Neuronal stem cell (in vitro differentiated cells): ENCODE results near the gene PCGF1.

Source experiments
- DNase-seq: peaks from one replicate; pipeline ENCODE4 v3.0.0-alpha.2; 2013; ENCODE audit warnings: low spot score
- H2AFZ ChIP-seq: one replicate; pipeline ENCODE4 v1.6.1; 2013; ENCODE audit warnings: mild to moderate bottlenecking, low read length, inconsistent platforms
- H2AK5ac ChIP-seq: 2 replicates; pipeline ENCODE4 v1.6.1; 2013; ENCODE audit warnings: low read depth, mild to moderate bottlenecking, inconsistent platforms, low read length, moderate library complexity, mixed read lengths
- H2BK120ac ChIP-seq: 2 replicates; pipeline ENCODE4 v1.6.1; 2013; ENCODE audit warnings: low read depth, mild to moderate bottlenecking, inconsistent platforms, low read length, moderate library complexity, mixed read lengths
- H2BK12ac ChIP-seq: one replicate; pipeline ENCODE4 v1.6.1; 2013; ENCODE audit warnings: low read length, inconsistent platforms
- H2BK15ac ChIP-seq: 2 replicates; pipeline ENCODE4 v1.6.1; 2013; ENCODE audit warnings: mild to moderate bottlenecking, low read length, inconsistent platforms, mixed read lengths
- H2BK5ac ChIP-seq: one replicate; pipeline ENCODE4 v1.6.1; 2013; ENCODE audit warnings: inconsistent platforms, mild to moderate bottlenecking, low read length, moderate library complexity
- H3K14ac ChIP-seq: one replicate; pipeline ENCODE4 v1.6.1; 2013; ENCODE audit warnings: low read length, inconsistent platforms
- H3K18ac ChIP-seq: 2 replicates; pipeline ENCODE4 v1.6.1; 2013; ENCODE audit warnings: low read length, inconsistent platforms
- H3K23ac ChIP-seq: 2 replicates; pipeline ENCODE4 v1.6.1; 2013; ENCODE audit warnings: low read depth, mild to moderate bottlenecking, mixed read lengths, low read length, inconsistent platforms; ENCODE audit not compliant: poor library complexity
- H3K27ac ChIP-seq: replicated peaks from 3 replicates; pipeline ENCODE4 v1.5.1; 2013; ENCODE audit warnings: low read length, inconsistent platforms
- H3K27me3 ChIP-seq, 3 experiments: 2 replicates each; pipeline ENCODE4 v1.6.1; 2013; ENCODE audit warnings: low read length in 3 of 3, mild to moderate bottlenecking in 2 of 3, inconsistent platforms in 1 of 3, low read depth in 1 of 3, mixed read lengths in 1 of 3, moderate library complexity in 1 of 3; ENCODE audit not compliant: control insufficient read depth in 3 of 3, insufficient read depth in 3 of 3
- H3K36me3 ChIP-seq, 2 donors: replicated peaks in 1 of 2; 2 replicates each; pipeline ENCODE4 v1.6.1; 2013; ENCODE audit warnings: low read length in 2 of 2; ENCODE audit not compliant: control insufficient read depth in 2 of 2, insufficient read depth in 2 of 2
- H3K4ac ChIP-seq: 2 replicates; pipeline ENCODE4 v1.6.1; 2013; ENCODE audit warnings: inconsistent platforms, mild to moderate bottlenecking, low read length, moderate library complexity
- H3K4me1 ChIP-seq, 2 donors: 1 replicate in 1 of 2; 2 replicates in 1 of 2; pipeline ENCODE4 v1.6.1; 2013; ENCODE audit warnings: low read length in 2 of 2, low read depth in 1 of 2; ENCODE audit not compliant: control insufficient read depth in 2 of 2, insufficient read depth in 1 of 2
- H3K4me2 ChIP-seq: one replicate; pipeline ENCODE4 v1.6.1; 2013; ENCODE audit warnings: mild to moderate bottlenecking, low read length, inconsistent platforms; ENCODE audit not compliant: insufficient read depth, poor library complexity, severe bottlenecking
- H3K4me3 ChIP-seq, 2 donors: 2 replicates each; pipeline ENCODE4 v1.5.1; 2013; ENCODE audit warnings: low read length in 2 of 2, mild to moderate bottlenecking in 2 of 2, inconsistent platforms in 1 of 2, moderate library complexity in 1 of 2
- H3K79me1 ChIP-seq: one replicate; pipeline ENCODE4 v1.6.1; 2013; ENCODE audit warnings: low read depth, mild to moderate bottlenecking, inconsistent platforms, low read length, moderate library complexity
- H3K9ac ChIP-seq: one replicate; pipeline ENCODE4 v1.6.1; 2013; ENCODE audit warnings: mild to moderate bottlenecking, low read depth, low read length, inconsistent platforms; ENCODE audit not compliant: poor library complexity
- H3K9me3 ChIP-seq, 2 donors: replicated peaks in 1 of 2; 2 replicates each; pipeline versions ENCODE3 to v1.6.1; 2013; ENCODE audit warnings: low read length in 2 of 2, mild to moderate bottlenecking in 2 of 2, inconsistent platforms in 1 of 2, low read depth in 1 of 2, mixed read lengths in 1 of 2, moderate library complexity in 1 of 2; ENCODE audit not compliant: control insufficient read depth in 2 of 2, insufficient read depth in 1 of 2
- H4K8ac ChIP-seq: one replicate; pipeline ENCODE4 v1.6.1; 2013; ENCODE audit warnings: low read depth, mild to moderate bottlenecking, inconsistent platforms, low read length, moderate library complexity
- H4K91ac ChIP-seq: one replicate; pipeline ENCODE4 v1.6.1; 2013; ENCODE audit warnings: low read length, low read depth, mild to moderate bottlenecking, inconsistent platforms; ENCODE audit not compliant: poor library complexity
- WGBS, 2 donors: extraction: QIAGEN DNeasy Blood & Tissue Kit; methylation state at CpG; one replicate each; pipeline ENCODE4 v1.1.7; 2013; ENCODE audit warnings: missing lambda C conversion rate in 2 of 2, mixed read lengths in 1 of 2; ENCODE audit not compliant: insufficient read length in 2 of 2, insufficient replicate concordance in 1 of 2; ENCODE audit errors: extremely low coverage in 2 of 2; 5-methylcytosine and 5-hydroxymethylcytosine counted together

The PCGF1 gene

GRCh38 chr2:74498500-74499266 is 8.8 kb downstream of the PCGF1 start:
- H3K4me1 ChIP-seq = peaks cover 16 to 21% of the 10 kb centered on the region in 2 donors
- H3K79me1 ChIP-seq = no peaks in the 10 kb centered on the region
- DNase-seq = no peak
- peaks cover 3 to 9% of the 10 kb centered on the region in 2 donors for H3K36me3 ChIP-seq
- peak overlapping the region; percentile 82 for H3K4me2 ChIP-seq
- H3K14ac ChIP-seq = no peak overlapping the region
- peak overlapping the region; percentile 37 for H2BK15ac ChIP-seq
- H4K8ac ChIP-seq = no peak overlapping the region
- H4K91ac ChIP-seq = peak overlapping the region; percentile 28
- H2AFZ ChIP-seq = peak overlapping the region; percentile 85
- H2BK12ac ChIP-seq = no peak overlapping the region
- H2BK120ac ChIP-seq = peak overlapping the region; percentile 49
- H2AK5ac ChIP-seq = peak overlapping the region; percentile 89
- H3K23ac ChIP-seq = peak overlapping the region; percentile 99
- H3K4ac ChIP-seq = no peak overlapping the region
- H3K18ac ChIP-seq = peak overlapping the region; percentile 83
- H3K27ac ChIP-seq = no peak overlapping the region
- peak overlapping the region; percentile 77 for H3K9ac ChIP-seq
- WGBS, 2 donors = no CpG with 5 or more reads among the region's 41 CpGs
- no peak overlapping the region for H2BK5ac ChIP-seq
- H3K9me3 ChIP-seq = no peaks in the 10 kb centered on the region
- H3K4me3 ChIP-seq = peak overlapping the region; percentile 41 to 64
- peaks cover 52 to 82% (median 77%) of the 10 kb centered on the region in 3 experiments for H3K27me3 ChIP-seq

DNA sequence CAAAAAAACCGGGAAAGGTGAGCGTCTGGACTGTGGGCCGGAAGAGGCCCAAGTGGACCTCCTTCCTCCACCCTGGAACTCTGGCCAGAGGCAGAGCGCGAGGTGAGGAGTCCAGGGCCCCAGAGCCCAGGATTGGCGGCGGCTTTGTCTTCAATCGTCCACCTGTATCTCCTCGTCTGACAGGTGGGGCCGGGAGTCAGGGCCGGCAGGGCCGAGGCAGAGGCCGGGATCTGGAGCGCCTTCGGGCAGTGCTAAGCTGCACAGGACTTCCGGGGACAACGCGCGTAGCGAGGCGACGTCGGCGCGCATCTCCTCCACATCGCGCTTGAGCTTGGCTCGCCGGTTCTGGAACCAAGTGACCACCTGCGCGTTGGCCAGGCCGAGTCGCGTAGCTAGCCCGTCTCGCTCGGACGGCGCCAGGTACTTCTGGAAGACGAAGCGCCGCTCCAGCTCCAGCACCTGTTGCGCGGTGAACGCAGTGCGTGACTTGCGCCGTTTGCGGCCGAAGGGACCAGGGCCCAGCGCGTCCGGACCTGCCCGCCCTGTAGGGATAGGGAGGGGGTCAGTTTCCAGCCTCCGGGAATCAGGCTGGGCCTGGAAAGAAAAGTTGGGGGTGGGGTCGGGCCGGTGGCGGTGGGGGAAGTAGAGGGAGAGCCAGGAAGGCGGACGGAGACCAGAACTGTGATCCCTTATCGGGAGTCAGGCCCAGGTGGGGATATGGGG is 9.6 kb downstream of the PCGF1 start:
- Histone ChIP-seq H3K4me3 (peak overlapping the region; percentile 41 to 74), H3K14ac (peak overlapping the region; percentile 58), H2AK5ac (peak overlapping the region; percentile 89), H3K23ac (peak overlapping the region; percentile 99), H2AFZ (peak overlapping the region; percentile 85), H3K4me1 (peaks cover 16 to 18% of the 10 kb centered on the region in 2 donors), H3K9ac (peak overlapping the region; percentile 85), H3K4ac (peak overlapping the region; percentile 24), H2BK12ac (no peak overlapping the region), H3K27me3 (peaks cover 52 to 75% (median 69%) of the 10 kb centered on the region in 3 experiments), H4K91ac (peak overlapping the region; percentile 28), H3K27ac (no peak overlapping the region), H2BK15ac (peak overlapping the region; percentile 34), H2BK120ac (peak overlapping the region; percentile 49), H2BK5ac (no peak overlapping the region), H3K9me3 (no peaks in the 10 kb centered on the region), H3K4me2 (peak overlapping the region; percentile 82), H3K79me1 (no peaks in the 10 kb centered on the region), H3K36me3 (peaks cover 7 to 16% of the 10 kb centered on the region in 2 donors), H4K8ac (peak overlapping the region; percentile 66), H3K18ac (peak overlapping the region; percentile 88)
- no peak for DNase-seq
- no CpG with 5 or more reads among the region's 61 CpGs for WGBS, 2 donors

DNA sequence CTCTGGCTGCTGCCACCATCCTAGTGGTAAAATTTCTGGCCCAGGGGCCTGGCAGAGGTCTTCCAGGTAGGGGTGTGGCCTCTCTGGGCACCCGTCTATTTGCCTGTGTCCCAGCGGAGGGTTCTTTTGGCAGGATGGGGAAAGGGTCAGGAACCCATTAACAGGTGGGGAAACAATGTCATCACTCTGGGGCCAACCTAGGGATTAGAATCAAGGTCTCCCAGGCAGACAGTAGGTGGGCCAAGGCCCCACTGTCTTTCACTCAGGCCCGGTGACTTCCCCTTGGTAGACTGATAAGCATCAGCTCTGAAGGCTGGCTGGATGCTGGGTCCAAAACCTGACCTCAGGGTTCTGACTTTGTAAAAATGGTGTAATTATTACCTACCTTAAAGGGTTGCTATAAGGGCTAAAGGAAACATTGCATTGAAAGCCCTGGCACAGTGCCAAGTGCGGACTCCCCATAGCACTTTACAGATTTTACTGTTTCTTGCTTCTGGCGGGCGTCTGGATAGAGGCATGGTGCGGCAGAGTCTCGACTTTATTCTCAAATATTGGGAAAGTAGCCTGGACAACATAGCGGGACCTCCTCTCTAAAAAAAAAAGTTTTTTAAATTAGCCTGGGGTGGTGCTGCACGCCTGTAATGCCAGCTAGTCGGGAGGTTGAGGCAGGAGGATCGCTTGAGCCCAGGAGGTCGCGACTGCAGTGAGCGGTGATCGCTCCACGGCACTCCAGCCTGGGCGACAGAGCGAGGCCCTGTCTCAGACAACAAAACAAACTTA is 10.3 kb downstream of the PCGF1 start:
- no peak overlapping the region for H2BK12ac ChIP-seq
- no peak overlapping the region for H3K9ac ChIP-seq
- H3K4me2 ChIP-seq = peak overlapping the region; percentile 82
- no peak overlapping the region for H4K8ac ChIP-seq
- WGBS, 2 donors = no CpG with 5 or more reads among the region's 19 CpGs
- H4K91ac ChIP-seq = no peak overlapping the region
- H3K4me3 ChIP-seq = peak overlapping the region; percentile 41 to 74
- no peak overlapping the region for H2AK5ac ChIP-seq
- no peak for DNase-seq
- no peaks in the 10 kb centered on the region for H3K79me1 ChIP-seq
- no peak overlapping the region for H2BK15ac ChIP-seq
- no peak overlapping the region for H3K14ac ChIP-seq
- H3K23ac ChIP-seq = no peak overlapping the region
- peak overlapping the region; percentile 85 for H2AFZ ChIP-seq
- no peak overlapping the region for H3K18ac ChIP-seq
- no peaks in the 10 kb centered on the region for H3K9me3 ChIP-seq
- peaks cover 13 to 24% of the 10 kb centered on the region in 2 donors for H3K36me3 ChIP-seq
- H2BK5ac ChIP-seq = no peak overlapping the region
- peaks cover 15 to 16% of the 10 kb centered on the region in 2 donors for H3K4me1 ChIP-seq
- no peak overlapping the region for H3K27ac ChIP-seq
- peaks cover 45 to 67% (median 62%) of the 10 kb centered on the region in 3 experiments for H3K27me3 ChIP-seq
- no peak overlapping the region for H2BK120ac ChIP-seq
- H3K4ac ChIP-seq = no peak overlapping the region
